Upper lobe of left lung (tissue), 4 donors: ENCODE data around the gene MMP20.

Experiments used
- EP300 ChIP-seq, 4 donors: sonication (generic); formaldehyde crosslinking; IDR thresholded peaks; one replicate each; pipeline ENCODE4 v1.5.1; 2017; ENCODE audit warnings: antibody characterized with exemption in 4 of 4, control low read depth in 2 of 4
- POLR2A ChIP-seq, 4 donors: fragments of 450-650 bp; IDR thresholded peaks; one replicate each; pipeline ENCODE4 v1.5.1; 2016 to 2017; ENCODE audit warnings: antibody characterized with exemption in 4 of 4, mild to moderate bottlenecking in 2 of 4
- POLR2AphosphoS5 ChIP-seq, 2 donors: sonication (generic); formaldehyde crosslinking; IDR thresholded peaks; one replicate each; pipeline ENCODE4 v1.5.1; 2017; ENCODE audit warnings: antibody characterized with exemption in 2 of 2
- TF ChIP-seq, protein P1 (sequence below), 6 experiments: fragments of 450-650 bp in 4 of 6; fragments of 200-600 bp in 2 of 6; sonication (generic) in 2 of 6; IDR thresholded peaks; one replicate each; pipeline ENCODE4 v1.5.1; 2016 to 2019; ENCODE audit warnings: antibody characterized with exemption in 6 of 6

DNA sequence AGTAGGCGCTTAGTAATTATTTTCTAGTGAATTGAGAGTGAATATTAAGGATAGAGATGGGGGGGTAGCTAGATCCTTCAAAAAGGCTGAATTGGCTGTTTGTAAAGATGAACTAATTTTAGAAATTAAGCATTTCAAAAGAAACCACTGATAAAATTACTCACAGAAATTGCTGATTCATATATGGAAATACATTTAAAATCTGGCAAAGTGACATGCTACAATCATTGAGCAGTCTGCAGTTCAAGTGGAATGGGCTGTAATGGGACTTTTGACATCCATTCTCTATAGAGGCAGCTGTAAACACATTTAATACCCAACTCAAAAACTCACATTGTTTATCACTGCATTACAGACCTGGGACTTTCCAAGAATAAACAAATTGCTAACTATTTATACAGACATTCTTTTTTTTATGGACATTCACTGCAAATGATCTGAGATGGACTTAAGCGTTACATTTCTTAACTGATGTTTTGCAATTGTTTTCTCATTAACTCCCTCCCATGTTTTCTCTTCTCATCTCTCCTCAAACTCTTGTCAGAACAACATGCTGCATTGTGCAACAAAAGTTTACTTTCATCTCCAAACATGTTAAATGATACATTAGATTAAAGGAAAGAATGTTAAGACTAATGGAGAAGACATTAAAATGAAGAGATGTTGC lies 52.4 kb downstream of the MMP20 start:
- TF ChIP-seq, protein P1, sequence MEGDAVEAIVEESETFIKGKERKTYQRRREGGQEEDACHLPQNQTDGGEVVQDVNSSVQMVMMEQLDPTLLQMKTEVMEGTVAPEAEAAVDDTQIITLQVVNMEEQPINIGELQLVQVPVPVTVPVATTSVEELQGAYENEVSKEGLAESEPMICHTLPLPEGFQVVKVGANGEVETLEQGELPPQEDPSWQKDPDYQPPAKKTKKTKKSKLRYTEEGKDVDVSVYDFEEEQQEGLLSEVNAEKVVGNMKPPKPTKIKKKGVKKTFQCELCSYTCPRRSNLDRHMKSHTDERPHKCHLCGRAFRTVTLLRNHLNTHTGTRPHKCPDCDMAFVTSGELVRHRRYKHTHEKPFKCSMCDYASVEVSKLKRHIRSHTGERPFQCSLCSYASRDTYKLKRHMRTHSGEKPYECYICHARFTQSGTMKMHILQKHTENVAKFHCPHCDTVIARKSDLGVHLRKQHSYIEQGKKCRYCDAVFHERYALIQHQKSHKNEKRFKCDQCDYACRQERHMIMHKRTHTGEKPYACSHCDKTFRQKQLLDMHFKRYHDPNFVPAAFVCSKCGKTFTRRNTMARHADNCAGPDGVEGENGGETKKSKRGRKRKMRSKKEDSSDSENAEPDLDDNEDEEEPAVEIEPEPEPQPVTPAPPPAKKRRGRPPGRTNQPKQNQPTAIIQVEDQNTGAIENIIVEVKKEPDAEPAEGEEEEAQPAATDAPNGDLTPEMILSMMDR (IDR thresholded peaks at IDR 0.05) = no peak
- TF ChIP-seq EP300 (IDR thresholded peaks at IDR 0.05) = no peak
- TF ChIP-seq POLR2AphosphoS5 (IDR thresholded peaks at IDR 0.05) = no peak
- TF ChIP-seq POLR2A (IDR thresholded peaks at IDR 0.05) = no peak
